Prostate gland (tissue), 2 donors: ENCODE results near the gene MAFB.

Experiments used
- CTCF ChIP-seq, 4 experiments: fragments of 200-600 bp in 2 of 4; fragments of 450-650 bp in 2 of 4; sonication (generic) in 2 of 4; IDR thresholded peaks; 1 replicate in 3 of 4; 2 replicates in 1 of 4; pipeline ENCODE4 v1.5.1; 2016 to 2019; ENCODE audit warnings: antibody characterized with exemption in 4 of 4, mild to moderate bottlenecking in 2 of 4, moderate library complexity in 2 of 4
- POLR2A ChIP-seq: fragments of 450-650 bp; IDR thresholded peaks from one replicate; pipeline ENCODE4 v1.6.1; 2016; ENCODE audit warnings: antibody characterized with exemption, mild to moderate bottlenecking
- POLR2AphosphoS5 ChIP-seq: sonication (generic); formaldehyde crosslinking; IDR thresholded peaks from one replicate; pipeline ENCODE4 v1.6.1; 2017; ENCODE audit warnings: antibody characterized with exemption

- no peak for TF ChIP-seq POLR2A
- TF ChIP-seq CTCF (IDR thresholded peaks at IDR 0.05): no peak
- no peak for TF ChIP-seq POLR2AphosphoS5
Observed at GRCh38 chr20:40666336-40666735, 22.7 kb downstream of the MAFB start.
